NCI-H2107 treated with DMSO at 0.1 percent for 48 hours (cell line): ENCODE measurements around the gene XIAP.
"Not testable (repeated sequence)": the region's sequence is repeated elsewhere in the genome, so short reads cannot be mapped to it uniquely, and the experiment has no call there.

Experiments
- DNase-seq: peaks from one replicate; lab custom pipeline; 2025; ENCODE audit not compliant: unreplicated experiment; lab: John Stamatoyannopoulos, UW

XIAP gene

DNA sequence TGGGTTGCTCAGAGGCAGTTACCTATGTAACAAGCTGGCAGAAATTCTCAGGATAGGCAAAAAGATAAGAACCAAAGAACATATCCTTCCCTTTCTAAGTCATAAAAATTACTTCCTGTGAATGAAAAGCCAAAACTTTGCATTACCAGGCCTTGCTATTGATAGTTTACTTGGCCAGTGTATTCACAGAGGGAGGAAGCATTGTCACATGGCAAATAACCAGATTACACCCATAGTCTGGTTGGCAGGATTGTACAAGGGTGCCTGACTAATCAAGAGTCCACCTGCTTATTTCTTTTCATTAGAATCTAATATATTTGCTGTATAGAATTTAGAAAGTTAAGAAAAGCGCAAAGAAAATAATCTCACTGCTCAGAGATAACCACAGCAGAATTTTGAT, 14.1 kb downstream of the XIAP start:
- DNase-seq: no peak

DNA sequence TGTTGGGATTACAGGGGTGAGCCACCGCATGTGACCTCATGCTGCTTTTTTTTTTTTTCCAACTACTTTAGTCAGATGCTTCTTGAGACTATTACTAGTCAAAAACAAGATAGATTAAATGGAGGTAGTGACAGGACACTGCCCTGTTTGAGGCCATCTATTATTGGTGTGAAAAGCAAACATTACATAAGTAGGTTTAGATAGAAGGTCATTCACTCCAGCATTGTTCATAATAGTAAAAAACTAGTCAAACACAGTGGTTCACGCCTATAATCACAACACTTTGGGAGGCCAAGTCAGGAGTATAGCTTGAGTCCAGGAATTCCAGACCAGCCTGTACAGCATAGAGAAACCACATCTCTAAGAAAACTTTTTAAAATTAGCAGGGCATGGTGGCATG, 16.3 kb downstream of the XIAP start:
- DNase-seq: no peak

DNA sequence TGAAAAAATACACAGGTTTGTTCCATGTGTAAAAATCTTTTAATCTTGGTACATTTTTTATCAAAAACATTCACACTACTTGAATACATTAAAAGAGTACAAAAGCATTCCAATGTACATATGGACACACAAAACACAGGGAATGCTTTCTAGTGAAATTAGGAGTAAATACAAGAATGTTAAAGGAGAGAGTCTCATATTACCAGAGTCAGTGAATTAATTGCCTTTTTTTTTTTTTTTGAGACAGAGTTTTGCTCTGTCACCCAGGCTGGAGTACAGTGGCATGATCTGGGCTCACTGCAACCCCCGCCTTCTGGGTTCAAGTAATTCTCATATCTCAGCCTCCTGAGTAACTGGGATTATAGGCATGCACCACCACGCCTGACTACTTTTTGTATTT, 17.0 kb downstream of the XIAP start:
- no peak for DNase-seq

DNA sequence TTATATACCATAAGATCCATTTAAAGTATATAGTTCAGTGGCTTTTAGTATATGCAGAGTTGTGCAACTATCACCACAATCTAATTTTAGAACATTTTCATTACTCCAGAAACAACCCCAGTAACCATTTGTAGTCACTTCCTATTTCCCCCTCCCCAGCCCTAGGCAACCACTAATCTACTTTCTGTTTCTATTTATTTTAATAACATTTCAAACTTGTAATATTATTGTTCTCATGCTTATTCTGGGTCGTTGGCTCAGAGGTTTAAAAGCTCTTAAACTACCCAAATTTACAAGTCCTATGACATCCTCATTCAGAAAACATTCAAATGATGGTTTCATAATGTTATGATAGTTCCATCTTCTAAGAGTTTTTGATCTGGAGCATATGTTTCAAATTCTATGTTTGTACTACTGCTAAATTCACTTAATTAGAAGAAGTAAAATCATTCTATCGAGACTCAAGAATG, 18.4 kb downstream of the XIAP start:
- DNase-seq: no peak

DNA sequence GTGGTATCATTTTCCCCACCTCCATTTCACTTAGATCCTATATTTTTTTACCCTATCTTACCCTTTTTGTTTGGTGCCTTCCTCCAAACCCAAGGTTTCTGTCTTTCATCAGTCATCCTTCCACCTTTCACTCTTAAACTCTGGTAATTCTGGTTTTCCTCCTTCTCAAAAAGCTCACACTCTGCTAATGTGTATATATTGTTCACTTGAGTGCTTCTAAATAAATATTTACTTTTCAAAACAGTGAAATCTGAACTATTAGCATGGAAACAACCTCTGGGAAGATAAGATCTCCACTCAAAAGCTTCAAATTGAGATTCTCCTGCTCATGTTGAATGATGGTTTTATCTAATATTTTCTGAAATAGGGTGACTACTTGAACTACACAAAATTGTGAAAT, 21.5 kb downstream of the XIAP start:
- no peak for DNase-seq

DNA sequence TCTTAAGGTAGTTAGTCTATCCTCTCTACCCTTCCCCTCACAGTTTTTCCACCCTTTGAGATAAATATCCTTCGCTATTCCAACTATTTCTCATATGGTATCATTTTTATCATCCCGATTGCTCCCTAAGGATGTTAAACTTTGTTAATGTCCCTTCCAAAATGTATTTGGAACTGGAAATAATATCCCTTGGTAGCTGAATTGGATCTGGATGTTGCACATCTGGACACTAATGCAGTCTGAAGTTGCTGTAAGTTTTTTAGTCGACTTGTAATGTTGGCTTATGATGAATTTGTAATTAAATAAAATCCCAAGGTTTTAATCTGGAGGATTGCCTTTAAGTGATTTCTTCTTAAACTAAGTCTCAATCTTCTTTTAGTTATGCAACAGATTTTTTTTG, 22.5 kb downstream of the XIAP start:
- no peak for DNase-seq

DNA sequence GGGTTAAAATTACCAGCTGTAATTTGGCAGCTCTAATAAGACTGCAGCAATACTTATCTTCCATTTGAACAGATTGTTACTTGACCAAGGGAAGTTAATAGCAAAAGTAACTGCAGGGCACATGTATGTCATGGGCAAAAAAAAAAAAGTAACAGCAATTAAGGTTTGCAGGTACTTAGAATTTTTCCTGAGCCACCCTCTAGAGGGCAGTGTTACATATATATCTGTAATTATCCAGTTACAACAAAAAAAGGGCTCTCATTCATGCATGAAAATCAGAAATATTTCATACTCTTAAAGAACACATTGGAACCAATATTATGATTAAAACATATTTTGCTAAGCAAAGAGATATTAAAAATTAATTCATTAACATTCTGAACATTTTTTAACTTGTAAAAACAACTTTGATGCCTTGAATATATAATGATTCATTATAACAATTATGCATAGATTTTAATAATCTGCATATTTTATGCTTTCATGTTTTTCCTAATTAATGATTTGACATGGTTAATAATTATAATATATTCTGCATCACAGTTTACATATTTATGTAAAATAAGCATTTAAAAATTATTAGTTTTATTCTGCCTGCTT, 25.1 kb downstream of the XIAP start:
- DNase-seq: peak; percentile 64

DNA sequence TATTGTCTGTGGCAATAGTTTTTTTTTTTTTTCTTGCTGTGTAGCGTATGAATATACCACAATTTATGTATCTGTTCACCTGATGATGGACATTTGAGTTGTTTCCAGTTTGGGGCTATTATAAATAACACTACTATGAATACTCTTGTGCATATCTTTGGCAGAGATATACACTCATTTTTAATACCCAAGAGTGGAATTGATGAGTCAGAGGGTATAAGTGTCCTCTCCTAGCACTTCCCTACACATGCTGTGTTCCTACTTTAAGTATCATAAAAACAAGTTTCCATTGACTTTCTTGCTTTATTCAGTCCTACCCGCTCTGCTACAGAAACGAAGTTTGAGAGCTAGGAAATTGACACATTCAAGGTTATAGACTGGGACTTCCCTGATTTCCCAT, 39.8 kb downstream of the XIAP start:
- DNase-seq: no peak

DNA sequence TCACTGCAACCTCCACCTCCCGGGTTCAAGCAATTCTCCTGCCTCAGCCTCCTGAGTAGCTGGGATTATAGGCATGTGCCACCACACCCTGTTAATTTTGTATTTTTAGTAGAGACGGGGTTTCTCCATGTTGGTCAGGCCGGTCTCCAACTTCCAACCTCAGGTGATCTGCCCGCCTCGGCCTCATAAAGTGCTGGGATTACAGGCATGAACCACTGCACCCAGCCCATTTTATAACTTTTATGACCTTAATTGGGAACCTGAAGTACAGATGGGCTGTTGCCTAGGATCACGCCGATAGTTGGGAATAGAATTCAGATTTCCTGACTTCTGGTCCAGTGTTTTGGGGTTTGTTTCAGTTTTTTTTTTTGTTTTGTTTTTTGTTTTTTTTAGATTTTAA, 43.4 kb downstream of the XIAP start:
- not testable (repeated sequence) for DNase-seq

DNA sequence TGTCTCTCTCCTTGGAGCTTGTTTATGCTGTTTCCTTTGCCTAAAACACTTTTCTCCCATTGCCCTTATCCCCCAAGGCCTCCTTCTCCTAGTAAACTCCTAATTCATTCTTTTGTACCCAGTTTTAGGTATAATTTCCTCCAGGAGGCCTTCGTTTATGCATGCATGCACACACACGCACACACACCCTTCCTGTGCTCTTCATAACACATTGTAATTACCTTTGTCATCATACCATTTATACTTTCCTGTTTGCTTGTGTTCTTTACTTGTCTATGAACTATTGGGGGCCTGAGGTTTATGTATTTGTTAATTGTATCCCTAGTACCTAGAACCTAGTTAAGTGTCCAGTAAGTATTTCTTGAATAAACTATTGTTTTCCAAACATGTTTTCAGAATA, 45.5 kb downstream of the XIAP start:
- DNase-seq: no peak

DNA sequence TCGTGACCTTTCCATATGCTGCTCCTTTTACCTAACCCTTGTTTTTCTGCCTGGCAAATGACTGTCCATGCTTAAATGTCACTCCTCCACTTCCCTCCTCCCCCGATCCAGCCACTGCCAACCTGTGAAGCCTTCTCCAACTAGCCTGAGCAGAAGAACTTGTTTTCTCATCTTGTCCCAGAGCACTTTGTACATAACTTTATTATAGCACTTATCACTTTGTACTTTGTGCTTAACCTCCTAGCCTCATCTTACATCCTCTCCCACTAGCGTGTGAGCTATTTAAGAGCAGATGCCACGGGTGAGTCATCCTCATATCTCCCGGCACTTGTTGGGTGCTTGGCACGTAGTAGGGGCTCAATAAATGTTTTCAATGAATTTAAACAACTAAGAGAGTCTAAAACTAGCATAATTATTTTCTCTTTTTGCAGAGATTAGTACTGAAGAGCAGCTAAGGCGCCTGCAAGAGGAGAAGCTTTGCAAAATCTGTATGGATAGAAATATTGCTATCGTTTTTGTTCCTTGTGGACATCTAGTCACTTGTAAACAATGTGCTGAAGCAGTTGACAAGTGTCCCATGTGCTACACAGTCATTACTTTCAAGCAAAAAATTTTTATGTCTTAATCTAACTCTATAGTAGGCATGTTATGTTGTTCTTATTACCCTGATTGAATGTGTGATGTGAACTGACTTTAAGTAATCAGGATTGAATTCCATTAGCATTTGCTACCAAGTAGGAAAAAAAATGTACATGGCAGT, 46.9 kb downstream of the XIAP start:
- no peak for DNase-seq

DNA sequence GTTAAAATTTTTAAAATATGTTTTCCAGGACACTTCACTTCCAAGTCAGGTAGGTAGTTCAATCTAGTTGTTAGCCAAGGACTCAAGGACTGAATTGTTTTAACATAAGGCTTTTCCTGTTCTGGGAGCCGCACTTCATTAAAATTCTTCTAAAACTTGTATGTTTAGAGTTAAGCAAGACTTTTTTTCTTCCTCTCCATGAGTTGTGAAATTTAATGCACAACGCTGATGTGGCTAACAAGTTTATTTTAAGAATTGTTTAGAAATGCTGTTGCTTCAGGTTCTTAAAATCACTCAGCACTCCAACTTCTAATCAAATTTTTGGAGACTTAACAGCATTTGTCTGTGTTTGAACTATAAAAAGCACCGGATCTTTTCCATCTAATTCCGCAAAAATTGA, 49.7 kb downstream of the XIAP start:
- no peak for DNase-seq

DNA sequence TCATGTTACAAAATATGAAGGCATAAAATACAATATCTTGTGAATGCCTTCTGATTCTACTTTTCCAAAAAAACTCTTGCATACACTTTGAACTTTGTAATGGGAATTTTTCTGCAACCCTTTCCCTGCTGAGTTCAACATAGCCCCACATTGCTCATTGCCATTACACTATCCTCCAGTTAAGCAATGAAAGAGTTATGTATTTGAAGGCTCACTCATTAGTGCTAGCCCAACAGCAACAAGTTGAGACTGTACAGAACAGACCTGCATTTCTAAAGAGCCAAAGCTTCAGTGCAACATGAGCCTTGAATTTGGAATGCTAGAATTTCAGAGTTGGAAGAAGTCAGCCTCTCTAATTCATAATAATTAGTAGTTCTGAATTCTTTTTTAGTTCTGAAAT, 57.2 kb downstream of the XIAP start:
- DNase-seq: no peak

DNA sequence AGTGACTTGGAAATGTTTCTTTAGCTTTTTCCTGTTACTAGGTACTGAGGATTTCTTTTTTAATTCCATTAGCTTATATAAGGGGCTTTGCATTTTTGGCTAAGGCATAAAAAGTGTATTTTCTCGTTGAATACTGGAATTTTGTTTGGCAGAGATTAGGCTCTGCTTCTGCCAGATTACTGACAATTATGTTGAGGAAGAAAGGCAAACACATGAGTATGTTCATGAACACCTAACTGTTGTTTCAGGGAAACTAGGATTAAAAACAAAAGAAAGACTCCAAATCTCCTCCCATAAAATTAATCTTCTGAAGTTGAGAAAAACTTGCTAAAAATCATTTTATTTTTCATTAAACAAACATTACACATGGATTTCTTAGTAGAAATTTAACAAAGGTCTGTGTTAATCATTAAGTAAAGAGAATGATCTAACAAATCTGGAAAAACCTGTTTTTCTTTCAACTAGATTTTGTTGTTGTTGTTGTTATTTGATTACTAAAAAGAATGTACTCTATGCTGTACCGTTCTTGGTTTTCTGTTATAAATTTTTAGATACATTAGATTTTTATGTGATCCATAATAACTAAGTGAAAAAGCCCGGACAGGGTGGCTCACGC, 58.4 kb downstream of the XIAP start:
- no peak for DNase-seq

DNA sequence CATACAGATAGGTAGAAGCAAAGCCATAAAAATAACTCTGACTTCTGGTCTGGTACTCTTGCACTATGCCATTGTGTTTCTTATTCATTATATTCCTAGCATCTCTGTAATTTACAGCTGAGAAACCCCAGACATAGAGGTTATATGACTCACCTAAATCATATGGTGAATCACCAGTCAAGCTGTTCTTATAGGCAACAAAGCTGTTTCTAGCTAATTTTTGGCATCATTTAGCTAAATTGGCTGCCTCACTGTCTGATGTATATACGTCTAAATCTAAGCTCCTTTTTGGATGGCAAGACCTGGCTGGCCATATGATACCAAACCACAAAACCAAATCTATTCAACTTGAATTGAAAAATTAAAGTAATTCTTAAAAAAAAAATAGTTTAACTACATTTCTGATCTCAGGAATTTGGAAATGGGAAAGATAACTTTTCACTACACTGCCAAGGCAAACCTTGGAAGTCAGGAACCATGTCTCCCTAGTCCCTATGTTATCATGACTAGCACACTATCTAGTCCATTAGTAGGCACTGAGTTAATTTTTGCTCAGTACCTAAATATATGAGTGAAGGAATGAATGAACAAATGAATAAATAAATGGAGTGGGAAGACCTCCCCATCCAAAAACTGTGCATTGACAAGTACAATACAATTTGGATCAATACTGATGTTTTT, 60.4 kb downstream of the XIAP start:
- DNase-seq: no peak

DNA sequence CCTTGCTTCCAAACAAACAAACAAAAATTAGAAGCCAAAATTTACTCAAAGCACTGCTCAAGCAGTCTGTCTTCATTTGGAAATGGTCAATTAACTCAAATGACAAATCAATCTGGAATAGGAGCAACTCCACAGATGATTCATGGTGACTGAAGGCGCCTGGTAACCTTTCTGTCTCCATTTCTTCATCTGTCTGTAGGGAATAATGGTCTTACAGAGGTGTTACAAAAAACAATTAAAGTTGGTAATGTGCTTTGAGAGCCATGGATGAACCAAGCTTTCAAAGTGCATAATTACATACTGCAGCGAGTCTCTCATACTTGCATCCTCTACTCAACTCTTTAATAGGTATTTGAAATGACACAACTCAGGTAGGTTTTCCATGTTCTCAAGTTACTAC, 63.4 kb downstream of the XIAP start:
- no peak for DNase-seq

DNA sequence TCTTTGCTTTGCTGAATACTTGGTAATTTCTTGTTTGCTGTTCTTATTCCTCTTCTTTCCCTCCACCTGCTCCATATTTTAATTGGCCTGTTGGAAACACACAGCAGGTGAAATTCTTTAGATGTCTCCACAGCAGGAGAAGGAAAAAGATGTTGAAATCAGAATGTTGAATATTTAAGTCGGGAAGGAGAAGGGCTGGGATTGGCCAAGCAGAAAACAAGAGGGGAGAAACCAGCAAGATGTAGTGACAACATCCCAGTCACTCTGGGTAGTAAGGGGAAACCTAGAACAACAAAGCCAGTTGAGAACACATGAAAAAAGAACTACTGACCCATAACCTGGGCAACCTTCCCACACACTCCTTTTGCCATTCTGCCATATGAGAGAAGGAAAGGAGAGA, 64.3 kb downstream of the XIAP start:
- no peak for DNase-seq

DNA sequence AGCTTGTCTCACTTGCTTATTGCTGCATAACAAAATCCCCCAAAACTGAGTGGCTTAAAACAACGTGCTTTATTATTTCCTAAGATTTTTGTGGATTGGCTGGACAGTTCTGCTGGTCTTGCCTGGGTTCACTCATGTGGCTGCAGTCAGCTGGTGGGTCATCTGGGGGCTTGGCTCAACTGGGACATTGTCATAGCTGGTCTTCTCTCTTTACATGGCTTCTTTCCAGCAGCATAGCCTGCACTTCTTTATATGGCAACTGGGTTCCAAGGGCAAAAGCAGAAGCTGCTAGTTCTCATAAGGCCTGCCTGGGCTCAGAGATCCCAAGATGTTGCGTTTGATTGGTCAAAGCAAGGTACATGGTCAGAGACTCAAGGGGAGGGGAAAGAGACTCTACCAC, 68.0 kb downstream of the XIAP start:
- DNase-seq: no peak

DNA sequence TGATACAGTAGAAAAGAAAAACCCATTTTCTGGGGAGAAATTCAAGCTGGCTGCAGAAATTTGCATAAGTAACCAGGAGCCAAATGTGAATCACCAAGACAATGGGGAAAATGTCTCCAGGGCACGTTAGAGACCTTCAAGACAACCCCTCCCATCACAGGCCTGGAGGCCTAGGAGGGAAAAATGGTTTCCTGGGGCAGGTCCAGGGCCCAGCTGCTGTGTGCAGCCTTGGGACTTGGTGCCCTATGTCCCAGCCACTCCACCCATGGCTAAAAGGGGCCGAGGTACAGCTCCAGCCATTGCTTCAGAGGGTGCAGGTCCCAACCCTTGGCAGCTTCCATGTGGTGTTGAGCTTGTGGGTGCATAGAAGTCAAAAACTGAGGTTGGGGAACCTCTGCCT, 72.2 kb downstream of the XIAP start:
- DNase-seq: not testable (repeated sequence)

DNA sequence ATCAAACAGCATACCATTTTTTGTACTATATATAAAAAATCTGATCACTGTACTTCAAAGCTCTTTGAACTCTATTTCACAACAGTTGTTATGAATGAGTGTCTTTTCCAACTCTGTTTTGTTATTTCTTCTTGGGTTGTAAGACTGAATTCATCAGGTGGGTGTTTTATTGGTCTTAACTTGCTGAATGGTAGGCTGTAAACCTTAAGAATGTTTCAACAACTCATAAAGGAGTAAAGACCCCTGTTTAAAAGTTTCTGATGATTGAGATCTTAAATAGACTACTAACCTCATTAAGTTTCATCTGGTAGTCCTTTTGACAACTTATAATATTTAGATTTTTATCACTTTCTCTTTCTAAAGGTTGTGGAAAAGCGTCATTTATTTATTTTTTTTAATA, 83.2 kb downstream of the XIAP start:
- no peak for DNase-seq

DNA sequence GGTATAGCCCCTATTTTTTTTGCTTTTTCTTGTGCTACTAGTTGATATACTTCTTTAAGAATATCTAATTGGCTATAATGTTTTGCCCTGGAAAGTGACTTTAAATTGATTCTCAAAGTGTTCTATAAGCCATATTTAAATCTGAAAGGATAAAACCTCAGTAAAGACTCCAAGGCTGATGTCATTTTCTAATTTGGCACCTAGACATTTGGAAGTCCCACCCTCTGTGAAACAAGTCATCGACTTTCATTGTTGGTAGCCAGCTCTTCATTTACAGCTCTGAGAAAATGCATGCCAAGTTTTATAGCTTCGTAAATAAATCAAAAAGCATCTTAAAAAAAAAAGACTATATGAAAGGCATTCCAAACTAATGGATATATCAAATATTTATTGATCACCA, 83.6 kb downstream of the XIAP start:
- DNase-seq: no peak

DNA sequence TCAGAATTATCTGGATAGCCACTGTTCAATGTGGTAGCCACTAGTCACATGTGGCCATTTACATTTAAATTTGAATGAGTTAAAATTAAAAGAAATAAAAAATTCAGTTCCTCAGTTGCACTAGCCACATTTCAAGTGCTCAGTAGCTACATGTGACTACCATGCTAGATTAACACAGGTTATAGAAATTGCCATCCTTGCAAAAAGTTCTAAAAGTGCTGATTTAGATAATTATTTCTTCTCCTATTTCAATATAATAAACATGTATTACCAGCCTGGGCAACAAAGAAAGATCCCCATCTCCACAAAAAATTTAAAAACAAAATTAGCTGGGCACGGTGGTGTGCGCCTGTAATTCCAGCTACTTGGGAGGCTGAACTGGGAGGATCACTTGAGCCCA, 90.0 kb downstream of the XIAP start:
- DNase-seq: no peak
